Activated CD8-positive, alpha-beta T cell treated with anti-CD3 and anti-CD28 coated beads for 36 hours (primary cell): ENCODE data around the gene RABGEF1. TPM values are rescaled to one million over a fixed set of nuclear protein-coding genes. Genes with fewer than 3 reads are reported as not detected.
"Not testable (repeated sequence)": the region's sequence is repeated elsewhere in the genome, so short reads cannot be mapped to it uniquely, and the experiment has no call there.

Experiments
- ATAC-seq: fragments of 200-7000 bp; cut with Tn5 transposase; one replicate; pipeline ENCODE4 v1.10.0; 2021; ENCODE audit warnings: mild to moderate bottlenecking, moderate library complexity
- CTCF ChIA-PET: fragments of 350-600 bp; sonication (Branson Sonifier 250); formaldehyde crosslinking; loops from one replicate; lab custom pipeline; 2021; ENCODE audit warnings: antibody characterized with exemption; lab: Charles Lee
- POLR2A ChIA-PET: fragments of 350-600 bp; sonication (Branson Sonifier 250); formaldehyde crosslinking; loops from one replicate; lab custom pipeline; 2021; ENCODE audit warnings: antibody characterized with exemption; lab: Charles Lee
- DNase-seq: peaks from one replicate; pipeline ENCODE4 v3.0.0-alpha.2; 2020
- H3K27ac Mint-ChIP-seq: one replicate; pipeline ENCODE4 v1.8.0; 2021; ENCODE audit warnings: mild to moderate bottlenecking, mixed read lengths
- H3K27me3 Mint-ChIP-seq: one replicate; pipeline ENCODE4 v1.8.0; 2021; ENCODE audit warnings: mixed read lengths
- H3K36me3 Mint-ChIP-seq: one replicate; pipeline ENCODE4 v1.8.0; 2021; ENCODE audit warnings: low read depth, mixed read lengths
- H3K4me1 Mint-ChIP-seq: one replicate; pipeline ENCODE4 v1.8.0; 2021; ENCODE audit warnings: low read depth, mixed read lengths
- H3K4me3 Mint-ChIP-seq: one replicate; pipeline ENCODE4 v1.8.0; 2021; ENCODE audit warnings: mild to moderate bottlenecking, moderate library complexity, mixed read lengths
- H3K9me3 Mint-ChIP-seq: one replicate; pipeline ENCODE4 v1.8.0; 2021; ENCODE audit warnings: mixed read lengths
- intact Hi-C: fragments of 100-400 bp; cut with micrococcal nuclease; formaldehyde crosslinking; loops from one replicate; pipeline ENCODE4 v1.10.0; 2022
- total RNA-seq, 2 experiments: library from RNA; stranded (reverse); gene quantifications; one replicate each; pipeline ENCODE4 v1.2.3, GENCODE V29; 2021
- TF ChIP-seq, protein P1 (sequence below): fragments of 200-600 bp; IDR thresholded peaks from one replicate; pipeline ENCODE4 v1.8.0; 2022; ENCODE audit warnings: antibody characterized with exemption, mild to moderate bottlenecking

Gene RABGEF1
- total RNA-seq, 2 experiments from 2014 or later = 17.5 to 19.2 TPM

DNA sequence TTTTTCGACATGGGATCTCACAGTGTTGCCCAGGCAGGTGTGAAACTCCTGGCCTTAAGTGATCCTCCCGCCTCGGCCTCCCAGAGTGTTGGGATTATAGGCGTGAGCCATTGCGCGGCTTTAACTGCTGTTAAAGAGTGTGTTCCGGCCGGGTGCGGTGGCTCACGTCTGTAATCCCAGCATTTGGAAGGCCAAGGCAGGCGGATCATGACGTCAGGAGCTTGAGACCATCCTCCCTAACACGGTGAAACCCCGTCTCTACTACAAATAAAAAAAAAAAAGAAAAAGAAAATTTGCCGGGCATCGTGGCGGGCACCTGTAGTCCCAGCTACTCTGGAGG is 1.1 kb downstream of the RABGEF1 start:
- peaks cover 25% of the 10 kb centered on the region for H3K4me1 Mint-ChIP-seq
- H3K27me3 Mint-ChIP-seq = no peaks in the 10 kb centered on the region
- DNase-seq = no peak
- CTCF ChIA-PET = no interaction called here
- H3K36me3 Mint-ChIP-seq = no peaks in the 10 kb centered on the region
- H3K4me3 Mint-ChIP-seq = peak overlapping the region; percentile 99
- H3K9me3 Mint-ChIP-seq = no peaks in the 10 kb centered on the region
- H3K27ac Mint-ChIP-seq = peak overlapping the region; percentile 89
- ATAC-seq = no peak
- TF ChIP-seq, protein P1, sequence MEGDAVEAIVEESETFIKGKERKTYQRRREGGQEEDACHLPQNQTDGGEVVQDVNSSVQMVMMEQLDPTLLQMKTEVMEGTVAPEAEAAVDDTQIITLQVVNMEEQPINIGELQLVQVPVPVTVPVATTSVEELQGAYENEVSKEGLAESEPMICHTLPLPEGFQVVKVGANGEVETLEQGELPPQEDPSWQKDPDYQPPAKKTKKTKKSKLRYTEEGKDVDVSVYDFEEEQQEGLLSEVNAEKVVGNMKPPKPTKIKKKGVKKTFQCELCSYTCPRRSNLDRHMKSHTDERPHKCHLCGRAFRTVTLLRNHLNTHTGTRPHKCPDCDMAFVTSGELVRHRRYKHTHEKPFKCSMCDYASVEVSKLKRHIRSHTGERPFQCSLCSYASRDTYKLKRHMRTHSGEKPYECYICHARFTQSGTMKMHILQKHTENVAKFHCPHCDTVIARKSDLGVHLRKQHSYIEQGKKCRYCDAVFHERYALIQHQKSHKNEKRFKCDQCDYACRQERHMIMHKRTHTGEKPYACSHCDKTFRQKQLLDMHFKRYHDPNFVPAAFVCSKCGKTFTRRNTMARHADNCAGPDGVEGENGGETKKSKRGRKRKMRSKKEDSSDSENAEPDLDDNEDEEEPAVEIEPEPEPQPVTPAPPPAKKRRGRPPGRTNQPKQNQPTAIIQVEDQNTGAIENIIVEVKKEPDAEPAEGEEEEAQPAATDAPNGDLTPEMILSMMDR = no peak
- POLR2A ChIA-PET = interaction anchor here (1.6 kb wide), 1 partner anchor 38 kb away, joined by 3 read pairs; no protein-coding TSS in a partner anchor
- intact Hi-C loops = no loop called here

DNA sequence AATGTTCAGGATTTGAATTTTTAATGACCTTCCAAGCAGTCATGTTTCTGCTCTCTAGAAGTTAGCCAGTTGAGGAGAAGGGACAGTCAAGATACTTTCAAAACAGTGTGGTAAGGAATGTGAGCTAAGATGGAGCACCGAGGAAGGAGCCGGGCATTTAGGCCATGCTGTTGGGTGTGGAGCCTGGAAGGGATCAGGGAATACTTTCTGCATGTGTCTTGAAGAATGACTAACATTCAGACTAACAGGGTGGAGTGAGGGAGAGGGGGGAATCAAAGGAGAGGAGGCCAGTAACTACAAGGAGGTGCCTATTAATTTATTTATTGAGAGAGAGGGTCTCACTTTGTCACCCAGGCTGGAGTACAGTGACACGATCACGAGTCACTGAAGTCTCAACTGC is 1.8 kb downstream of the RABGEF1 start:
- H3K9me3 Mint-ChIP-seq, H3K27me3 Mint-ChIP-seq, ATAC-seq, CTCF ChIA-PET, H3K36me3 Mint-ChIP-seq, DNase-seq, H3K27ac Mint-ChIP-seq, intact Hi-C loops: not testable (repeated sequence)
- POLR2A ChIA-PET = interaction anchor here (0.6 to 1.6 kb wide), 2 partner anchors 37 to 117 kb away, joined by 3 to 4 read pairs; no protein-coding TSS in a partner anchor
- peaks cover 29% of the 10 kb centered on the region for H3K4me1 Mint-ChIP-seq
- peak overlapping the region; percentile 42 for H3K4me3 Mint-ChIP-seq

DNA sequence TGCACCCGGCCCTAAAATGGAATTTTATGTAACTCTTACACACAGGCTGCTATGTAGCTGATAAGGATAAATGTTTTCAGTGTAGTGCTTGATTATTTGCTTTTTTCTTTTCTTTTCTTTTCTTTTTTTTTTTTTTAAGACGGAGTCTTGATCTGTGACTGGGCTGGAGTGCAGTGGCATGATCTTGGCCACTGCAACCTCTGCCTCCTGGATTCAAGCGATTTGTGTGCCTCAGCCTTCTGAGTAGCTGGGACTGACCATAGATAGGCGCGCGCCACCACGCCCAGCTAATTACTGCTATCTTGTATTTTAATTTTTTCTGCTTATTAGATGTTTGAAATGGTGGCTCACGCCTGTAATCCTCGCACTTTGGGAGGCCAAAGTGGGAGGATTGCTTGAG is 3.4 kb downstream of the RABGEF1 start:
- Mint-ChIP-seq H3K27me3 (no peaks in the 10 kb centered on the region), H3K4me3 (no peak overlapping the region), H3K27ac (no peak overlapping the region), H3K4me1 (peaks cover 26% of the 10 kb centered on the region), H3K9me3 (no peaks in the 10 kb centered on the region), H3K36me3 (no peaks in the 10 kb centered on the region)
- intact Hi-C loops = no loop called here
- POLR2A ChIA-PET = no interaction called here
- ATAC-seq (no peak), DNase-seq (no peak)
- CTCF ChIA-PET = no interaction called here
- TF ChIP-seq, protein P1 = no peak

DNA sequence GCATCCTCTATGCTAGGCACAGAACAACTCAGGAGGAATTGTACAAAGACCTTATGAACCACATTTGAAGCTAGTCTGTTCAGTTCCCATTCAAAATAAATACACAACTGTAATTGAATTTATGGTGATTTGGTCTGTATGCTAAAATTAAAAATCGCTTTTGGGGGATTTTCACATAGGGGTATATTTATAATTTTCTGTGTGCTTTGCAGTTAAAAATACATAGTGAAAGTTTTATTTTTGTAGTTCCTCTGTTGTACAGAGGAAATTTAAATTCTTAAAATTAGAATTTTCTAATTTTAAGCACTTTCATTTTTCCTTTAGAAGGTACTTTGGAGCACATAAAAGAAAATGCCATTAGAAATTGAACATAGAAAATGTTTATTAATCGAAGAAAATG is 6.9 kb downstream of the RABGEF1 start:
- no peak for ATAC-seq

DNA sequence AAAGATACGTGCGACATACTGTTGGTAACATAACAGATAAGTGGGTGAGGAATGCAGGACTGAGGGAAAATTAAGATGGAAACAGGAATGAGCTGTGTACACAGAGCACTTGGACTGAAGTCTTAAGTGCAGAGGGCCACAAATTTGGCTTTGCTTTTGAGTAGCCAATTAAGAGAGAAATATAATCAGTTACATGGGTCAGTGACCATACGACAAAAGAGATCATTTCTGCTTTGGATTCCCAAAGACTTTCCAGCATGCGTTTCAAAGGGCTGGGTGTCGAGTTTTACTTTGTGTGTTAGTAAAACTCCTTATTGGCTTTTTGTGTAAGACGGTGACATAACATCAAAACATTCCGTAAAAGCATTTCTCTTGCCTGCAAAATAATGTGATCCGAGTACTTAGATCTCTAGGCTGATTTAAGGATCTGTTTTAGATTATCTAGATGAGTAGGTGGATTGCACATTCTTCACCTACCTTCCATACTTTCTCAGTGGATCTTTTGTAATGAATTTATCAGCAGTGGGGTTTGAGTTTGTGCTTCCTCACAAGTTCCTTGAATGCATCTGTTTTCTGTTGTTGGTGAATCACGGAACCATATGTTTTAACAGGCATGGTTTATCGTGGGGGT is 7.5 kb downstream of the RABGEF1 start:
- Mint-ChIP-seq H3K27ac (no peak overlapping the region), H3K4me3 (no peak overlapping the region), H3K27me3 (no peaks in the 10 kb centered on the region), H3K9me3 (no peaks in the 10 kb centered on the region), H3K4me1 (peaks cover 20% of the 10 kb centered on the region), H3K36me3 (peaks cover 2% of the 10 kb centered on the region)
- DNase-seq (no peak), ATAC-seq (no peak)
- POLR2A ChIA-PET = no interaction called here
- intact Hi-C loops = no loop called here
- CTCF ChIA-PET = interaction anchor here (1.5 kb wide), 1 partner anchor 8 kb away, joined by 3 read pairs; no protein-coding TSS in a partner anchor
- TF ChIP-seq, protein P1 = no peak

More for the DNA sequence above, 6.9 kb downstream of the RABGEF1 start:
- intact Hi-C loops = no loop called here
- Mint-ChIP-seq H3K36me3 (peaks cover 2% of the 10 kb centered on the region), H3K27ac (no peak overlapping the region), H3K27me3 (no peaks in the 10 kb centered on the region), H3K9me3 (no peaks in the 10 kb centered on the region), H3K4me1 (peaks cover 25% of the 10 kb centered on the region), H3K4me3 (no peak overlapping the region)
- TF ChIP-seq, protein P1 = no peak
- POLR2A ChIA-PET = no interaction called here
- CTCF ChIA-PET = interaction anchor here (0.7 to 1.5 kb wide), 2 partner anchors 9 to 97 kb away, joined by 3 read pairs; no protein-coding TSS in a partner anchor
- no peak for DNase-seq
